Bronchus fibroblast of lung (primary cell): ENCODE results near the gene NEU1. TPM values are rescaled to one million over a fixed set of nuclear protein-coding genes. Genes with fewer than 3 reads are reported as not detected.

Source experiments
- total RNA-seq: library from RNA; depleted of rRNA; stranded (reverse); fragments of >200 nt; gene quantifications from 2 replicates; pipeline ENCODE4 v1.2.3, GENCODE V29; 2015

The NEU1 gene
- total RNA-seq: 53.8 and 61.4 TPM in 2 replicates

GRCh38 chr6:31862344-31863235, at the start of gene NEU1:
TSS of gene NEU1 (minus strand) at chr6:31862821. CDS start at chr6:31862776, 45 bp downstream.

GRCh38 chr6:31901953-31902643, 39.5 kb upstream of the NEU1 start, which contains the start of gene ZBTB12:
TSS of gene ZBTB12 (minus strand) at chr6:31902086. CDS start at chr6:31901305, 781 bp downstream.

DNA sequence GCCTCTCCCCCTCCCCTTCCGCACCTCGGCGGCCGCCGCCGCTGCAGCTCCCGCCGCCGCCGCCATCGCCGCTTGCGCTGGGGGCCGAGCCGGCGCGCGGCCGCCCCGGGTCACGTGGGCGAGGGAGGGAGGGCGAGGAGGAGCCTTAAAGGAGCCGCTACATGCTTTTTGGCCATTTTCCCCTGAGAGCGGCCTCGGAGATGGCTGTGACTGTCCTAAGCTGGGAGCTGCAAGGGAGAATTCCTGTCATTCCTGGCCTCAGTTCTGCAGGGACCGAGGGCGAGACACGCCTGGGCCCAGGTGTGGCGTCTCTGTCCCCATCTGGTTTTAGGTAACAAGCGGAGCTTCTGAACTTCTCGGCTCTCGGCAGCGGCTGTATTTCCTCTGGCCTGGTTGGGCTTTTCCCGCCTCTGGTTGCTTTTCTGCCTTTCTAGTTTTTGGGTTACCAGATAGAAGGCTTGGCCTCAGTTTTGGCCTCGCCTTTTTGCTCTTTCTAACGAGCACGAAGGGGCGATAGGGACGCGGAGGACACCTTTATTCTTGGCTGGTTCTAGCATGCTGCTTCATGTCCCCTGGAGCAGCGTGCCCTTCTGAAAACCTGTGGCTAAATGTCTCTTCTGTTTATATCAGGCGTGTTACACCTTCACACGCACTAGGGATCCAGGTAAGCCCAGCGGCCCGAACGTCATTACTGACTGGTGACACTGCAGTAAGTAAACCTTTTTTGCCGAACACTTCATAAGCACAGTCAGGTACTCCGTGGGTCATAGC, 35.2 kb upstream of the NEU1 start, which contains the start of gene EHMT2:
TSS of gene EHMT2 (minus strand) at position 87 of the 771 bp plus-strand sequence. CDS start at position 66, 21 bp downstream.

GRCh38 chr6:31878726-31879125, 16.1 kb upstream of the NEU1 start, which contains the start of gene SLC44A4:
TSS of gene SLC44A4 (minus strand) at chr6:31878997. CDS start at chr6:31878980, 17 bp downstream.

GRCh38 chr6:31827286-31828079, 35.1 kb downstream of the NEU1 start, which contains the start of gene HSPA1B:
TSS of gene HSPA1B (plus strand) at chr6:31827738. CDS start at chr6:31827951, 213 bp downstream.

GRCh38 chr6:31815025-31815838, 47.4 kb downstream of the NEU1 start, which contains the start of the genes HSPA1A and HSPA1L:
TSS of gene HSPA1A (plus strand) at chr6:31815543. CDS start at chr6:31815757, 214 bp downstream.
TSS of gene HSPA1L (minus strand) at chr6:31815283. CDS start at chr6:31811972, 3,311 bp downstream.

Other genes with a start within 250 kb of the NEU1 start
- gene AIF1, start 247.6 kb downstream of the NEU1 start, total RNA-seq: 0.15 TPM in 1 of 2 replicates, not detected in the other
- gene PRRC2A, start 242.1 kb downstream of the NEU1 start, total RNA-seq: 103 and 107 TPM in 2 replicates
- gene BAG6, start 210.2 kb downstream of the NEU1 start, total RNA-seq: 265 and 271 TPM in 2 replicates
- 2.9 and 3.6 TPM in 2 replicates for gene APOM, start 206.9 kb downstream of the NEU1 start, total RNA-seq
- 15.6 and 17.7 TPM in 2 replicates for gene C6orf47, start 202.0 kb downstream of the NEU1 start, total RNA-seq
- gene GPANK1, start 197.8 kb downstream of the NEU1 start, total RNA-seq: 14.0 and 14.4 TPM in 2 replicates
- 316 and 357 TPM in 2 replicates for gene CSNK2B, start 196.7 kb downstream of the NEU1 start, total RNA-seq
- gene LY6G5B, start 192.8 kb downstream of the NEU1 start, total RNA-seq: 0.84 and 1.3 TPM in 2 replicates
- gene LY6G5C, start 181.8 kb downstream of the NEU1 start, total RNA-seq: 1.0 and 2.2 TPM in 2 replicates
- gene ABHD16A, start 159.5 kb downstream of the NEU1 start, total RNA-seq: 23.5 and 25.1 TPM in 2 replicates
- gene LY6G6F, start 156.0 kb downstream of the NEU1 start, total RNA-seq: not detected in 2 replicates
- not detected in 2 replicates for gene LY6G6D, start 147.5 kb downstream of the NEU1 start, total RNA-seq
- not detected in 2 replicates for gene LY6G6C, start 141.1 kb downstream of the NEU1 start, total RNA-seq
- not detected in 2 replicates for gene MPIG6B, start 139.4 kb downstream of the NEU1 start, total RNA-seq
- gene DDAH2, start 133.5 kb downstream of the NEU1 start, total RNA-seq: 56.0 and 63.8 TPM in 2 replicates
- 974 and 1,027 TPM in 2 replicates for gene CLIC1, start 126.3 kb downstream of the NEU1 start, total RNA-seq
- 10.9 and 15.5 TPM in 2 replicates for gene MSH5, start 122.8 kb downstream of the NEU1 start, total RNA-seq
- gene SAPCD1, start 100.2 kb downstream of the NEU1 start, total RNA-seq: 3.2 and 5.8 TPM in 2 replicates
- gene VWA7, start 85.5 kb downstream of the NEU1 start, total RNA-seq: 0.45 and 0.67 TPM in 2 replicates
- gene VARS1, start 67.1 kb downstream of the NEU1 start, total RNA-seq: 90.6 and 111 TPM in 2 replicates
- 133 and 134 TPM in 2 replicates for gene LSM2, start 55.9 kb downstream of the NEU1 start, total RNA-seq
- 0.30 and 0.50 TPM in 2 replicates for gene HSPA1L, start 47.5 kb downstream of the NEU1 start, total RNA-seq
- gene HSPA1A, start 47.3 kb downstream of the NEU1 start, total RNA-seq: 56.3 and 60.4 TPM in 2 replicates
- 112 and 118 TPM in 2 replicates for gene HSPA1B, start 35.1 kb downstream of the NEU1 start, total RNA-seq
- 0.45 TPM in 1 of 2 replicates, not detected in the other for gene SLC44A4, start 16.2 kb upstream of the NEU1 start, total RNA-seq
- 38.7 and 39.8 TPM in 2 replicates for gene EHMT2, start 34.9 kb upstream of the NEU1 start, total RNA-seq
- gene ZBTB12, start 39.3 kb upstream of the NEU1 start, total RNA-seq: 3.0 and 3.3 TPM in 2 replicates
- 0.17 and 0.30 TPM in 2 replicates for gene C2, start 64.9 kb upstream of the NEU1 start, total RNA-seq
- 2.0 and 2.7 TPM in 2 replicates for gene CFB, start 83.3 kb upstream of the NEU1 start, total RNA-seq
- 142 and 144 TPM in 2 replicates for gene NELFE, start 96.2 kb upstream of the NEU1 start, total RNA-seq
- gene SKIC2, start 96.4 kb upstream of the NEU1 start, total RNA-seq: 44.4 and 46.7 TPM in 2 replicates
- 17.5 and 21.9 TPM in 2 replicates for gene DXO, start 109.3 kb upstream of the NEU1 start, total RNA-seq
- 2.7 and 2.8 TPM in 2 replicates for gene C4A, start 119.2 kb upstream of the NEU1 start, total RNA-seq
- 1.5 and 2.2 TPM in 2 replicates for gene C4B, start 152.0 kb upstream of the NEU1 start, total RNA-seq
- 0.17 TPM in 1 of 2 replicates, not detected in the other for gene CYP21A2, start 175.6 kb upstream of the NEU1 start, total RNA-seq
- under 0.01 and 0.17 TPM in 2 replicates for gene TNXB, start 246.5 kb upstream of the NEU1 start, total RNA-seq